HUES64 (cell line): ENCODE measurements around the gene COL9A3.

Experiments used
- H3K27ac ChIP-seq: 2 replicates; pipeline ENCODE4 v1.7.0; 2013; ENCODE audit warnings: low read depth, low read length, inconsistent platforms
- H3K27me3 ChIP-seq: 2 replicates; pipeline ENCODE4 v1.6.1; 2013; ENCODE audit warnings: mild to moderate bottlenecking, low read length; ENCODE audit not compliant: insufficient read depth
- H3K36me3 ChIP-seq: 2 replicates; pipeline ENCODE4 v1.6.1; 2013; ENCODE audit warnings: mild to moderate bottlenecking, low read length; ENCODE audit not compliant: insufficient read depth
- H3K4me1 ChIP-seq: 2 replicates; pipeline ENCODE4 v1.6.1; 2013; ENCODE audit warnings: mild to moderate bottlenecking, low read length, moderate library complexity; ENCODE audit not compliant: insufficient read depth
- H3K4me3 ChIP-seq: 2 replicates; pipeline ENCODE4 v1.5.1; 2013; ENCODE audit warnings: mild to moderate bottlenecking, low read length, moderate library complexity
- H3K9ac ChIP-seq: 2 replicates; pipeline ENCODE4 v1.6.1; 2013; ENCODE audit warnings: mild to moderate bottlenecking, low read depth, low read length
- H3K9me3 ChIP-seq: 2 replicates; pipeline ENCODE4 v1.6.1; 2013; ENCODE audit warnings: low read depth, low read length; ENCODE audit not compliant: insufficient read depth
- WGBS: fragments of 150-250, 120-280 bp; methylation state at CpG from one replicate; pipeline ENCODE4 v1.1.7; 2013; ENCODE audit warnings: missing lambda C conversion rate; 5-methylcytosine and 5-hydroxymethylcytosine counted together

COL9A3 gene

GRCh38 chr20:62772990-62773844 is 43.6 kb upstream of the COL9A3 start:
- H3K4me3 ChIP-seq = no peak overlapping the region
- H3K27ac ChIP-seq = no peak overlapping the region
- 86% methylated on average over 19 of the region's 19 CpGs for WGBS
- H3K4me1 ChIP-seq = peaks cover 4% of the 10 kb centered on the region; the same call in 1 of the 2 replicates
- no peaks in the 10 kb centered on the region for H3K9me3 ChIP-seq
- no peak overlapping the region for H3K9ac ChIP-seq
- H3K36me3 ChIP-seq = no peaks in the 10 kb centered on the region
- H3K27me3 ChIP-seq = no peaks in the 10 kb centered on the region; the same call in 1 of the 2 replicates

- no peak overlapping the region for H3K9ac ChIP-seq
- no peak overlapping the region for H3K27ac ChIP-seq
- H3K27me3 ChIP-seq = no peaks in the 10 kb centered on the region; the same call in 1 of the 2 replicates
- H3K9me3 ChIP-seq = no peaks in the 10 kb centered on the region
- H3K4me1 ChIP-seq = peaks cover 4% of the 10 kb centered on the region; the same call in 1 of the 2 replicates
- 91% methylated on average over 27 of the region's 29 CpGs for WGBS
- H3K36me3 ChIP-seq = no peaks in the 10 kb centered on the region
- H3K4me3 ChIP-seq = no peak overlapping the region
Observed at GRCh38 chr20:62773845-62774714, 42.8 kb upstream of the COL9A3 start.

GRCh38 chr20:62774762-62775161 is 42.1 kb upstream of the COL9A3 start:
- Histone ChIP-seq H3K27ac (no peak overlapping the region), H3K9me3 (no peaks in the 10 kb centered on the region), H3K4me3 (no peak overlapping the region), H3K4me1 (peaks cover 4% of the 10 kb centered on the region; the same call in 1 of the 2 replicates), H3K27me3 (no peaks in the 10 kb centered on the region; the same call in 1 of the 2 replicates), H3K9ac (no peak overlapping the region), H3K36me3 (no peaks in the 10 kb centered on the region)
- 89% methylated on average over 8 of the region's 8 CpGs for WGBS

- Histone ChIP-seq H3K4me1 (peaks cover 4% of the 10 kb centered on the region; the same call in 1 of the 2 replicates), H3K36me3 (no peaks in the 10 kb centered on the region), H3K9me3 (no peaks in the 10 kb centered on the region), H3K9ac (no peak overlapping the region), H3K27ac (no peak overlapping the region), H3K27me3 (no peaks in the 10 kb centered on the region; the same call in 1 of the 2 replicates), H3K4me3 (no peak overlapping the region)
- 93% methylated on average over 9 of the region's 9 CpGs for WGBS
Observed at GRCh38 chr20:62775206-62775605, 41.6 kb upstream of the COL9A3 start.

- no peak overlapping the region for H3K9ac ChIP-seq
- H3K4me1 ChIP-seq = peaks cover 4% of the 10 kb centered on the region; the same call in 1 of the 2 replicates
- no peak overlapping the region for H3K27ac ChIP-seq
- no peak overlapping the region for H3K4me3 ChIP-seq
- H3K36me3 ChIP-seq = no peaks in the 10 kb centered on the region
- H3K9me3 ChIP-seq = no peaks in the 10 kb centered on the region
- WGBS = 96% methylated on average over 24 of the region's 24 CpGs
- no peaks in the 10 kb centered on the region; the same call in 1 of the 2 replicates for H3K27me3 ChIP-seq
Observed at GRCh38 chr20:62776035-62776691, 40.7 kb upstream of the COL9A3 start.

GRCh38 chr20:62776692-62777527 is 39.9 kb upstream of the COL9A3 start:
- peaks cover 4% of the 10 kb centered on the region; the same call in 1 of the 2 replicates for H3K4me1 ChIP-seq
- no peaks in the 10 kb centered on the region for H3K9me3 ChIP-seq
- no peak overlapping the region for H3K4me3 ChIP-seq
- H3K27ac ChIP-seq = no peak overlapping the region
- H3K36me3 ChIP-seq = no peaks in the 10 kb centered on the region
- no peaks in the 10 kb centered on the region; the same call in 1 of the 2 replicates for H3K27me3 ChIP-seq
- WGBS = 90% methylated on average over 13 of the region's 14 CpGs
- H3K9ac ChIP-seq = no peak overlapping the region

- no peaks in the 10 kb centered on the region; the same call in 1 of the 2 replicates for H3K27me3 ChIP-seq
- no peak overlapping the region for H3K27ac ChIP-seq
- peaks cover 4% of the 10 kb centered on the region; the same call in 1 of the 2 replicates for H3K4me1 ChIP-seq
- WGBS = 95% methylated on average over 8 of the region's 8 CpGs
- no peak overlapping the region for H3K9ac ChIP-seq
- H3K4me3 ChIP-seq = no peak overlapping the region
- no peaks in the 10 kb centered on the region for H3K9me3 ChIP-seq
- H3K36me3 ChIP-seq = no peaks in the 10 kb centered on the region
Observed at GRCh38 chr20:62777528-62777830, 39.4 kb upstream of the COL9A3 start.

- Histone ChIP-seq H3K27ac (no peak overlapping the region), H3K36me3 (no peaks in the 10 kb centered on the region), H3K4me1 (peaks cover 4% of the 10 kb centered on the region; the same call in 1 of the 2 replicates), H3K9me3 (no peaks in the 10 kb centered on the region), H3K27me3 (no peaks in the 10 kb centered on the region; the same call in 1 of the 2 replicates), H3K4me3 (no peak overlapping the region), H3K9ac (no peak overlapping the region)
- 94% methylated on average over 9 of the region's 9 CpGs for WGBS
Observed at GRCh38 chr20:62778058-62778457, 38.8 kb upstream of the COL9A3 start.

GRCh38 chr20:62778601-62779416 is 38.0 kb upstream of the COL9A3 start:
- Histone ChIP-seq H3K36me3 (no peaks in the 10 kb centered on the region), H3K27ac (no peak overlapping the region), H3K4me3 (no peak overlapping the region), H3K27me3 (no peaks in the 10 kb centered on the region; the same call in 1 of the 2 replicates), H3K9me3 (no peaks in the 10 kb centered on the region), H3K4me1 (peaks cover 4% of the 10 kb centered on the region; the same call in 1 of the 2 replicates), H3K9ac (no peak overlapping the region)
- WGBS = 73% methylated on average over 23 of the region's 24 CpGs

GRCh38 chr20:62779417-62779685 is 37.5 kb upstream of the COL9A3 start:
- Histone ChIP-seq H3K27me3 (no peaks in the 10 kb centered on the region; the same call in 1 of the 2 replicates), H3K4me1 (peaks cover 4% of the 10 kb centered on the region; the same call in 1 of the 2 replicates), H3K27ac (no peak overlapping the region), H3K9me3 (no peaks in the 10 kb centered on the region), H3K9ac (no peak overlapping the region), H3K36me3 (no peaks in the 10 kb centered on the region), H3K4me3 (no peak overlapping the region)
- 93% methylated on average over 7 of the region's 7 CpGs for WGBS
